K562 (cell line): ENCODE measurements around the gene SMOC2. TPM values are rescaled to one million over a fixed set of nuclear protein-coding genes. Genes with fewer than 3 reads are reported as not detected.

Experiments
- ATAC-seq: fragments of 200-7000 bp; cut with Tn5 transposase; 3 replicates; pipeline ENCODE4 v1.9.1; 2020; ENCODE audit warnings: moderate library complexity
- BruUV-seq: library from RNA; stranded (reverse); fragments of 400-500 nt; replicated peaks from 2 replicates; lab custom pipeline; 2021; lab: Mats Ljungman, UMichigan
- CTCF ChIA-PET: fragments of 300-600 bp; formaldehyde crosslinking; extraction: SDS; loops from one replicate; lab custom pipeline; 2021; ENCODE audit warnings: low intra/inter-chr PET ratio; lab: Yijun Ruan, JAX
- POLR2A ChIA-PET: fragments of 300-600, 350-650 bp; sonication (Branson Sonifier 250); formaldehyde crosslinking; extraction: SDS; loops from one replicate; lab custom pipeline; 2021; ENCODE audit warnings: antibody characterized with exemption, inconsistent platforms; lab: Yijun Ruan, JAX
- DNase-seq, 4 experiments: peaks; one replicate each; pipeline versions ENCODE4 v3.0.0 to v3.0.0-alpha.2; 2011 to 2018; ENCODE audit warnings: low spot score in 3 of 4, mixed read lengths in 3 of 4; ENCODE audit errors: extremely low read depth in 1 of 4
- FAIRE-seq: peaks from 2 replicates; lab custom pipeline; 2011; peaks lifted over from hg19 to GRCh38; lab: Jason Lieb, UNC
- H2AFZ ChIP-seq: 2 replicates; pipeline ENCODE4 v1.6.0; 2011; ENCODE audit warnings: low read depth, low read length, control low read depth, inconsistent platforms
- H3K27ac ChIP-seq: fragments of 200-600 bp; 3 replicates; pipeline ENCODE4 v1.8.0; 2011; ENCODE audit warnings: low read depth, mild to moderate bottlenecking, control low read depth, inconsistent platforms, low read length, moderate library complexity, mixed read lengths; ENCODE audit errors: extremely low read depth
- H3K27me3 ChIP-seq, 2 experiments: fragments of 300-600 bp in 1 of 2; 2 replicates in 1 of 2; 3 replicates in 1 of 2; pipeline versions ENCODE4 v1.6.0 to v1.8.0; 2011; ENCODE audit warnings: inconsistent platforms in 2 of 2, low read length in 2 of 2, mild to moderate bottlenecking in 1 of 2, mixed read lengths in 1 of 2, moderate library complexity in 1 of 2; ENCODE audit not compliant: control insufficient read depth in 2 of 2, insufficient read depth in 2 of 2
- H3K36me3 ChIP-seq: fragments of 300-600 bp; 3 replicates; pipeline ENCODE4 v1.8.0; 2011; ENCODE audit warnings: mild to moderate bottlenecking, low read length, inconsistent platforms; ENCODE audit not compliant: control insufficient read depth, insufficient read depth
- H3K4me1 ChIP-seq, 2 experiments: fragments of 200-600 bp in 1 of 2; replicated peaks in 1 of 2; 2 replicates in 1 of 2; 3 replicates in 1 of 2; pipeline versions ENCODE4 v1.5.1 to v1.8.0; 2011; ENCODE audit warnings: inconsistent platforms in 2 of 2, low read length in 2 of 2, mild to moderate bottlenecking in 1 of 2, mixed read lengths in 1 of 2, moderate library complexity in 1 of 2; ENCODE audit not compliant: control insufficient read depth in 2 of 2, insufficient read depth in 2 of 2
- H3K4me2 ChIP-seq: 2 replicates; pipeline ENCODE4 v1.6.1; 2011; ENCODE audit warnings: low read length, control low read depth, inconsistent platforms, mixed read lengths; ENCODE audit not compliant: insufficient read depth
- H3K4me3 ChIP-seq: fragments of 200-600 bp; sonication (generic), shearing (Covaris generic); 2 replicates; pipeline ENCODE4 v1.5.1; 2016; ENCODE audit warnings: control low read depth, inconsistent platforms
- H3K79me2 ChIP-seq: fragments of 200-600 bp; 3 replicates; pipeline ENCODE4 v1.8.0; 2011; ENCODE audit warnings: low read length, inconsistent platforms; ENCODE audit not compliant: control insufficient read depth, insufficient read depth
- H3K9ac ChIP-seq, 2 experiments: 2 replicates each; pipeline versions ENCODE4 v1.6.0 to v1.6.1; 2011; ENCODE audit warnings: low read depth in 2 of 2, low read length in 2 of 2, control low read depth in 1 of 2, inconsistent platforms in 1 of 2, mild to moderate bottlenecking in 1 of 2, mixed read lengths in 1 of 2; ENCODE audit not compliant: insufficient read depth in 1 of 2
- H3K9me1 ChIP-seq: one replicate; pipeline ENCODE4 v1.6.0; 2011; ENCODE audit warnings: inconsistent platforms, mild to moderate bottlenecking, low read length, moderate library complexity; ENCODE audit not compliant: control insufficient read depth, insufficient read depth
- H3K9me3 ChIP-seq: replicated peaks from 2 replicates; pipeline ENCODE4 v1.5.1; 2011; ENCODE audit warnings: low read depth, low read length, inconsistent platforms; ENCODE audit not compliant: control insufficient read depth, insufficient read depth
- H4K20me1 ChIP-seq: replicated peaks from 2 replicates; pipeline ENCODE4 v1.6.1; 2011; ENCODE audit warnings: low read length, inconsistent platforms, mixed read lengths; ENCODE audit not compliant: control insufficient read depth, insufficient read depth
- CBX1 ChIP-seq: sonication (generic); IDR thresholded peaks from 2 replicates; pipeline ENCODE4 v1.6.1; 2016; ENCODE audit warnings: antibody characterized with exemption, low read depth, mild to moderate bottlenecking
- CC2D1A ChIP-seq: fragments of 450-650 bp; IDR thresholded peaks from 2 replicates; pipeline ENCODE4 v1.6.1; 2017; ENCODE audit warnings: mild to moderate bottlenecking
- DIDO1 ChIP-seq: fragments of 450-650 bp; IDR thresholded peaks from 2 replicates; pipeline ENCODE4 v1.6.1; 2016; ENCODE audit warnings: low read depth, missing biosample characterization, missing genetic modification characterization
- HLTF ChIP-seq: fragments of 450-650 bp; IDR thresholded peaks from 2 replicates; pipeline ENCODE4 v1.6.1; 2016
- LCOR ChIP-seq: sonication (generic); formaldehyde crosslinking; IDR thresholded peaks from 2 replicates; pipeline ENCODE4 v1.8.0; 2022; ENCODE audit warnings: mild to moderate bottlenecking, missing genetic modification reagents
- MEIS2 ChIP-seq: fragments of 450-650 bp; IDR thresholded peaks from 2 replicates; pipeline ENCODE4 v1.6.1; 2014; ENCODE audit warnings: mild to moderate bottlenecking; ENCODE audit not compliant: partially characterized antibody
- TCF7 ChIP-seq: sonication (generic); IDR thresholded peaks from 2 replicates; pipeline ENCODE4 v1.6.1; 2016; ENCODE audit warnings: antibody characterized with exemption, borderline replicate concordance
- ZNF23 ChIP-seq: fragments of 250-450 bp; sonication (Bioruptor Pico); IDR thresholded peaks from 2 replicates; pipeline ENCODE4 v1.4.0; 2020; ENCODE audit warnings: mild to moderate bottlenecking
- ZNF644 ChIP-seq: fragments of 200-800 bp; sonication (Bioruptor generic); IDR thresholded peaks from 2 replicates; pipeline ENCODE4 v1.6.1; 2016; ENCODE audit warnings: low read depth, missing genetic modification characterization, missing compliant biosample characterization
- WGBS: fragments of 100-300 bp; shearing (Covaris generic); methylation state at CpG from one replicate; pipeline ENCODE4 v1.1.6; 2016; ENCODE audit warnings: low coverage, mixed read lengths; ENCODE audit not compliant: insufficient coverage; ENCODE audit errors: missing lambda C conversion rate; 5-methylcytosine and 5-hydroxymethylcytosine counted together
- in situ Hi-C: fragments of 300-500 bp; cut with MboI; formaldehyde crosslinking; loops from 4 replicates; pipeline ENCODE4 v1.15.0; 2018; ENCODE audit warnings: inconsistent platforms, mixed read lengths
- intact Hi-C: fragments of 100-400 bp; cut with micrococcal nuclease; formaldehyde crosslinking; loops from 2 replicates; pipeline ENCODE4 v1.14.2; 2022
- polyA plus RNA-seq, 8 experiments: library from polyadenylated mRNA; depleted of rRNA in 4 of 8; stranded (reverse) in 5 of 8; unstranded in 3 of 8; fragments of >200 nt; fragmentation: Nextera tagmentation in 2 of 8; fragmentation: Illumina TruSeq in 1 of 8; extraction: Ambion mirVana in 2 of 8; extraction: Trizol in 1 of 8; gene quantifications; 2 replicates each; pipeline versions ENCODE4 v1.2.1 to v1.2.3, GENCODE V29; 2011 to 2014; ENCODE audit warnings: inconsistent platforms in 1 of 8, missing spikeins in 1 of 8
- total RNA-seq, 7 experiments: library from RNA; depleted of rRNA in 6 of 7; stranded (reverse); fragments of >200 nt in 6 of 7; fragmentation: Illumina TruSeq in 2 of 7; extraction: Trizol in 2 of 7; gene quantifications; 2 replicates each; pipeline versions ENCODE4 v1.2.1 to v1.2.3, GENCODE V29; 2011 to 2021; ENCODE audit warnings: low replicate concordance in 1 of 7
- TF ChIP-seq, protein P1 (sequence below): fragments of 450-650 bp; IDR thresholded peaks from 2 replicates; pipeline ENCODE4 v1.6.1; 2016; ENCODE audit warnings: low read depth, mild to moderate bottlenecking, moderate library complexity

The SMOC2 gene
- total and polyA plus RNA-seq, 9 of the 15 experiments (the other 6 are each of a cell fraction or from before 2014, with no cell fraction given): 0.45 to 2.3 (median 1.1) TPM

- intact Hi-C loops: no loop called here
- WGBS: 21% methylated on average over 15 of the region's 15 CpGs
- FAIRE-seq (no peak), ATAC-seq (no peak), DNase-seq (no peak)
- H3K9ac ChIP-seq: no peak overlapping the region
- peaks cover 2% of the 10 kb centered on the region; the same call in 1 of the 3 replicates for H3K36me3 ChIP-seq
- ChIA-PET CTCF (no interaction called here), POLR2A (no interaction called here)
- no peak overlapping the region for H3K27ac ChIP-seq
- BruUV-seq: no TSS peak
- no peaks in the 10 kb centered on the region for H3K9me3 ChIP-seq
- in situ Hi-C loops: no loop called here
- no peak overlapping the region for H2AFZ ChIP-seq
- peaks cover 9% of the 10 kb centered on the region; the same call in 1 of the 2 replicates for H4K20me1 ChIP-seq
- H3K9me1 ChIP-seq: peaks cover 3% of the 10 kb centered on the region
- H3K4me3 ChIP-seq: no peak overlapping the region
- no peak overlapping the region for H3K4me2 ChIP-seq
- H3K4me1 ChIP-seq: peaks cover 0 to 13% of the 10 kb centered on the region in 2 experiments; a peak in 2 of 5 replicates
- peaks cover 16 to 79% of the 10 kb centered on the region in 2 experiments; a peak in 4 of 5 replicates for H3K27me3 ChIP-seq
- TF ChIP-seq CC2D1A (no peak), DIDO1 (tag) (no peak), LCOR (CRISPR knock-in tag) (no peak), CBX1 (no peak), HLTF (no peak), MEIS2 (no peak), ZNF23 (no peak), TCF7 (no peak), ZNF644 (no peak)
- TF ChIP-seq, protein P1, sequence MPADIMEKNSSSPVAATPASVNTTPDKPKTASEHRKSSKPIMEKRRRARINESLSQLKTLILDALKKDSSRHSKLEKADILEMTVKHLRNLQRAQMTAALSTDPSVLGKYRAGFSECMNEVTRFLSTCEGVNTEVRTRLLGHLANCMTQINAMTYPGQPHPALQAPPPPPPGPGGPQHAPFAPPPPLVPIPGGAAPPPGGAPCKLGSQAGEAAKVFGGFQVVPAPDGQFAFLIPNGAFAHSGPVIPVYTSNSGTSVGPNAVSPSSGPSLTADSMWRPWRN: no peak
- H3K79me2 ChIP-seq: peaks cover 11% of the 10 kb centered on the region
Measured at GRCh38 chr6:168415993-168416530, 24.9 kb upstream of the SMOC2 start.
